Measurements from ENCODE around the gene BUD13.

Gene BUD13

DNA sequence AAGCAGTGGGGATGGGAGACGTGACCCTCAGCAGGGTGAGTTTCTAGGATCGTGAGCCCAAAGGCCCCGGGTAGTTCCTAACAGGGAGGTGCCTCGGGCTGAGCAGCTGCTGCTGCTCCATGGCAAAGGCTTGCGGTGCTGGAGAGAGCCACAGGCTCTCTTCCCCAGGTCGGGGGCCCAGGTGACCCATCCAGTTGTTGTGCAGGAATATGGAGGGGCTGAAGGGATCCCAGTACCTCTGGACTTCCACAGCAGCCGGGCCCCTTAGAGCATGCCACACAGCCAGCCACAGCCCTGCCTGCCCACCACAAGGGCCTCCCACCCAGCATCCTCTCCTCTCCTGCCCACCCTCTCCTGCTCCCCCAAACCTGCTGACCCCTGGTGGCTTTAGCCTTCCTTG is 49.3 kb downstream of the BUD13 start:
- H3K9me3 ChIP-seq (ENCODE audit: control insufficient read depth, low read length): no peaks in the 10 kb centered on the region
- H3K27me3 ChIP-seq (replicated peaks; ENCODE audit: control insufficient read depth, insufficient read depth, low read length, poor library complexity, severe bottlenecking): peaks cover 3% of the 10 kb centered on the region
- no peak overlapping the region for H3K27ac ChIP-seq (ENCODE audit: insufficient read depth, low read length, poor library complexity, severe bottlenecking)
- no peaks in the 10 kb centered on the region for H3K36me3 ChIP-seq (ENCODE audit: control insufficient read depth, insufficient read depth, low read length)
- H3K4me1 ChIP-seq (ENCODE audit: control insufficient read depth, insufficient read depth, low read length, poor library complexity, severe bottlenecking): no peaks in the 10 kb centered on the region
- DNase-seq: no peak
- H3K4me3 ChIP-seq (ENCODE audit: insufficient read depth, low read depth, low read length, poor library complexity, severe bottlenecking): no peak overlapping the region

GRCh38 chr11:116721988-116722387 is 50.8 kb downstream of the BUD13 start:
- Histone ChIP-seq H3K27ac (ENCODE audit: insufficient read depth, low read length, poor library complexity, severe bottlenecking) (no peak overlapping the region), H3K9me3 (ENCODE audit: control insufficient read depth, low read length) (no peaks in the 10 kb centered on the region)

GRCh38 chr11:116720895-116721294 is 51.9 kb downstream of the BUD13 start:
- no peak for DNase-seq
- no peak overlapping the region for H3K27ac ChIP-seq (ENCODE audit: insufficient read depth, low read length, poor library complexity, severe bottlenecking)
- H3K9me3 ChIP-seq (ENCODE audit: control insufficient read depth, low read length): no peaks in the 10 kb centered on the region
- no peak overlapping the region for H3K4me3 ChIP-seq (ENCODE audit: insufficient read depth, low read depth, low read length, poor library complexity, severe bottlenecking)
- peaks cover 3% of the 10 kb centered on the region for H3K27me3 ChIP-seq (replicated peaks; ENCODE audit: control insufficient read depth, insufficient read depth, low read length, poor library complexity, severe bottlenecking)
- no peaks in the 10 kb centered on the region for H3K36me3 ChIP-seq (ENCODE audit: control insufficient read depth, insufficient read depth, low read length)
- H3K4me1 ChIP-seq (ENCODE audit: control insufficient read depth, insufficient read depth, low read length, poor library complexity, severe bottlenecking): no peaks in the 10 kb centered on the region

More at GRCh38 chr11:116721988-116722387, 50.8 kb downstream of the BUD13 start:
- DNase-seq: no peak
- no peaks in the 10 kb centered on the region for H3K36me3 ChIP-seq (ENCODE audit: control insufficient read depth, insufficient read depth, low read length)
- peaks cover 3% of the 10 kb centered on the region for H3K27me3 ChIP-seq (replicated peaks; ENCODE audit: control insufficient read depth, insufficient read depth, low read length, poor library complexity, severe bottlenecking)
- H3K4me3 ChIP-seq (ENCODE audit: insufficient read depth, low read depth, low read length, poor library complexity, severe bottlenecking): no peak overlapping the region
- H3K4me1 ChIP-seq (ENCODE audit: control insufficient read depth, insufficient read depth, low read length, poor library complexity, severe bottlenecking): no peaks in the 10 kb centered on the region

DNA sequence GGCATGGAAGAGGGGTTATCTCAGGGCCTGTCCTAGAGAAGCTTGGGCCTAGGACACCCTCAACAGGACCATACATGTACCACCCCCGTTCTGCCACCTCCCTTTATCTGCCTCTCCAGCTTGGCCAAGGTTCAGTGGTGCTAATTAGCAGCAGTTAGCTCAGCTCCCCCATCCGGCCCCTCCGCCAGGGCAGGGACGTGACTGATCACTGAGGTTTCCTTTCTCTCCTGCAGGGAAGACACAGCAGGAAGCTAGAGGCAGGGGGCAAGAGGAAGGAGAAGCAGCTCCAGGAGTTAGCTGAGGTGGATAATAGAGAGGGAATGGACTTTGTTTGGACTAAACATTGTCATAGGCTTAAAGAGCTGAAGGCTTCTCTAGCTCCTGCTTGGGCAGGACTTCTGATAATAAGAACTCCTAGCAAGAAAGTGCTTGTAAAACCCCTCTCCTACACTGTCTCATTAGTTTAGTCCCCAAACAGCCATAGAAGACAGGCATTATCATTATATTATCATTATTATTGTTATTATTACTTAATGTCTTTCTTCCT is 53.8 kb downstream of the BUD13 start:
- no peak overlapping the region for H3K27ac ChIP-seq (ENCODE audit: insufficient read depth, low read length, poor library complexity, severe bottlenecking)
- H3K4me3 ChIP-seq (ENCODE audit: insufficient read depth, low read depth, low read length, poor library complexity, severe bottlenecking): no peak overlapping the region
- H3K4me1 ChIP-seq (ENCODE audit: control insufficient read depth, insufficient read depth, low read length, poor library complexity, severe bottlenecking): no peaks in the 10 kb centered on the region
- H3K9me3 ChIP-seq (ENCODE audit: control insufficient read depth, low read length): no peaks in the 10 kb centered on the region
- H3K36me3 ChIP-seq (ENCODE audit: control insufficient read depth, insufficient read depth, low read length): no peaks in the 10 kb centered on the region
- H3K27me3 ChIP-seq (replicated peaks; ENCODE audit: control insufficient read depth, insufficient read depth, low read length, poor library complexity, severe bottlenecking): no peaks in the 10 kb centered on the region
- DNase-seq: no peak

GRCh38 chr11:116716621-116717020 is 56.2 kb downstream of the BUD13 start:
- DNase-seq: no peak

GRCh38 chr11:116715383-116715782 is 57.4 kb downstream of the BUD13 start:
- DNase-seq: no peak
- Histone ChIP-seq H3K36me3 (ENCODE audit: control insufficient read depth, insufficient read depth, low read length) (no peaks in the 10 kb centered on the region), H3K4me3 (ENCODE audit: insufficient read depth, low read depth, low read length, poor library complexity, severe bottlenecking) (no peak overlapping the region)

More at GRCh38 chr11:116716621-116717020, 56.2 kb downstream of the BUD13 start:
- H3K36me3 ChIP-seq (ENCODE audit: control insufficient read depth, insufficient read depth, low read length): no peaks in the 10 kb centered on the region
- peaks cover 4% of the 10 kb centered on the region for H3K27me3 ChIP-seq (replicated peaks; ENCODE audit: control insufficient read depth, insufficient read depth, low read length, poor library complexity, severe bottlenecking)
- H3K4me1 ChIP-seq (ENCODE audit: control insufficient read depth, insufficient read depth, low read length, poor library complexity, severe bottlenecking): no peaks in the 10 kb centered on the region
- no peak overlapping the region for H3K27ac ChIP-seq (ENCODE audit: insufficient read depth, low read length, poor library complexity, severe bottlenecking)
- no peak overlapping the region for H3K4me3 ChIP-seq (ENCODE audit: insufficient read depth, low read depth, low read length, poor library complexity, severe bottlenecking)
- H3K9me3 ChIP-seq (ENCODE audit: control insufficient read depth, low read length): no peaks in the 10 kb centered on the region

GRCh38 chr11:116714902-116715301 is 57.9 kb downstream of the BUD13 start:
- DNase-seq: no peak
- H3K4me1 ChIP-seq (ENCODE audit: control insufficient read depth, insufficient read depth, low read length, poor library complexity, severe bottlenecking): no peaks in the 10 kb centered on the region
- peaks cover 5% of the 10 kb centered on the region for H3K27me3 ChIP-seq (replicated peaks; ENCODE audit: control insufficient read depth, insufficient read depth, low read length, poor library complexity, severe bottlenecking)
- no peaks in the 10 kb centered on the region for H3K36me3 ChIP-seq (ENCODE audit: control insufficient read depth, insufficient read depth, low read length)
- H3K4me3 ChIP-seq (ENCODE audit: insufficient read depth, low read depth, low read length, poor library complexity, severe bottlenecking): no peak overlapping the region
- H3K9me3 ChIP-seq (ENCODE audit: control insufficient read depth, low read length): no peaks in the 10 kb centered on the region
- H3K27ac ChIP-seq (ENCODE audit: insufficient read depth, low read length, poor library complexity, severe bottlenecking): no peak overlapping the region

More at GRCh38 chr11:116715383-116715782, 57.4 kb downstream of the BUD13 start:
- Histone ChIP-seq H3K27ac (ENCODE audit: insufficient read depth, low read length, poor library complexity, severe bottlenecking) (no peak overlapping the region), H3K9me3 (ENCODE audit: control insufficient read depth, low read length) (no peaks in the 10 kb centered on the region), H3K4me1 (ENCODE audit: control insufficient read depth, insufficient read depth, low read length, poor library complexity, severe bottlenecking) (no peaks in the 10 kb centered on the region), H3K27me3 (replicated peaks; ENCODE audit: control insufficient read depth, insufficient read depth, low read length, poor library complexity, severe bottlenecking) (peaks cover 5% of the 10 kb centered on the region)

GRCh38 chr11:116712428-116712827 is 60.4 kb downstream of the BUD13 start:
- Histone ChIP-seq H3K27me3 (replicated peaks; ENCODE audit: control insufficient read depth, insufficient read depth, low read length, poor library complexity, severe bottlenecking) (peaks cover 5% of the 10 kb centered on the region), H3K27ac (ENCODE audit: insufficient read depth, low read length, poor library complexity, severe bottlenecking) (no peak overlapping the region), H3K4me3 (ENCODE audit: insufficient read depth, low read depth, low read length, poor library complexity, severe bottlenecking) (no peak overlapping the region), H3K9me3 (ENCODE audit: control insufficient read depth, low read length) (no peaks in the 10 kb centered on the region), H3K36me3 (ENCODE audit: control insufficient read depth, insufficient read depth, low read length) (no peaks in the 10 kb centered on the region), H3K4me1 (ENCODE audit: control insufficient read depth, insufficient read depth, low read length, poor library complexity, severe bottlenecking) (no peaks in the 10 kb centered on the region)
- no peak for DNase-seq

DNA sequence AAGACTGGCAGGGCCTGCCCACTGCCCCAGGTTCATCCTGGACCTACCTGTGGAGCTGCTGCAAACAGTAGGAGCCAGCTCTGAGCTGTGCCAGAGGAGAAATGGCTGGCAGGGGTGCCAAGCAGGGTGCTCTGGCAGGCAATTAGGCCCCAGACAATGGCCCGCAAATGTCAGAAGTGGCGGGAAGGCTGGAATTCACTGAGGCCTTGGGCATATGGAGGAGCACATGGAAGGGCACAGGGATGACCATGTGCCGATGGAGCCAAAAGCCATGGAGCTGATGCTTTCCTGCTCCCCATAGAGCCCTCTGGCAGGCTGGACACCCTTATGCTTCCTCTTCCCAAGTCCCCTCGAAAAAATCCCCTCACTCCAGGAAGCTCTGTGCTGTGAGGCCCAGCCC is 62.0 kb downstream of the BUD13 start:
- Histone ChIP-seq H3K36me3 (ENCODE audit: control insufficient read depth, insufficient read depth, low read length) (no peaks in the 10 kb centered on the region), H3K4me3 (ENCODE audit: insufficient read depth, low read depth, low read length, poor library complexity, severe bottlenecking) (no peak overlapping the region), H3K27ac (ENCODE audit: insufficient read depth, low read length, poor library complexity, severe bottlenecking) (no peak overlapping the region), H3K27me3 (replicated peaks; ENCODE audit: control insufficient read depth, insufficient read depth, low read length, poor library complexity, severe bottlenecking) (peaks cover 5% of the 10 kb centered on the region), H3K4me1 (ENCODE audit: control insufficient read depth, insufficient read depth, low read length, poor library complexity, severe bottlenecking) (no peaks in the 10 kb centered on the region), H3K9me3 (ENCODE audit: control insufficient read depth, low read length) (no peaks in the 10 kb centered on the region)
- no peak for DNase-seq

GRCh38 chr11:116710001-116710674 is 62.6 kb downstream of the BUD13 start:
- Histone ChIP-seq H3K27ac (ENCODE audit: insufficient read depth, low read length, poor library complexity, severe bottlenecking) (no peak overlapping the region), H3K27me3 (replicated peaks; ENCODE audit: control insufficient read depth, insufficient read depth, low read length, poor library complexity, severe bottlenecking) (peaks cover 5% of the 10 kb centered on the region), H3K4me3 (ENCODE audit: insufficient read depth, low read depth, low read length, poor library complexity, severe bottlenecking) (no peak overlapping the region), H3K36me3 (ENCODE audit: control insufficient read depth, insufficient read depth, low read length) (no peaks in the 10 kb centered on the region), H3K4me1 (ENCODE audit: control insufficient read depth, insufficient read depth, low read length, poor library complexity, severe bottlenecking) (no peaks in the 10 kb centered on the region), H3K9me3 (ENCODE audit: control insufficient read depth, low read length) (no peaks in the 10 kb centered on the region)
- DNase-seq: no peak
